ENCODE data around the gene TAS2R3.
A peak's percentile ranks its signal among the peaks of the same experiment; 100 is the strongest.

TAS2R3 gene

GRCh38 chr7:141785706-141786552 is 22.0 kb downstream of the TAS2R3 start:
- peak; percentile 85 for DNase-seq

- no peak for DNase-seq
Observed at GRCh38 chr7:141788296-141788695, 24.4 kb downstream of the TAS2R3 start.

- DNase-seq, result no peak
Observed at GRCh38 chr7:141789917-141790316, 26.0 kb downstream of the TAS2R3 start, which contains the start of gene TAS2R5. TSS of gene TAS2R5 (plus strand) at chr7:141790217. CDS start at chr7:141790362, 145 bp downstream.

DNA sequence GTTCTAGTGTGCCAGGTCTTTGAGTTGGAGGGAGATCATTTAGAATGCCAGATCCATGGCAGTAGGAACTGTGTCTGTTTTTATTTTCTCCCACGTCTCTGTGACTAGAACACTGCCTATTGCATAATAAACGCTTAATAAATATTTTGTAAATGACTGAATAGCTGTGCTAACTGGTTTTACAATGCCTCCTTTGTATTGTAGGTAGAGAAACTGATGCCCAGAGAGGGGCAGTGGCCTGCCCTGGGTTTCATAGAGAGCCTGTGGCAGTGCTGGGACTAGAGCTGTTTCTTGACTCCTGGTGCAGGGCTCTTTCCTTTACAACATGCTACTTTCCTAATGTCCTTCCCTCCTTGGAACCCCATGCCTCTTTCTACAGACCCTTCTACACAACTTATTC is 28.6 kb downstream of the TAS2R3 start:
- no peak for DNase-seq
